ENCODE data around the gene RBM41. TPM values are rescaled to one million over a fixed set of nuclear protein-coding genes. Genes with fewer than 3 reads are reported as not detected.
A peak's percentile ranks its signal among the peaks of the same experiment; 100 is the strongest.

RBM41 gene
- total and polyA plus RNA-seq, 9 of the 15 experiments (the other 6 are each of a cell fraction or from before 2014, with no cell fraction given) = 11.6 to 51.8 (median 27.9) TPM

GRCh38 chrX:107167163-107167921, 48.7 kb upstream of the RBM41 start:
- no peak for ATAC-seq

More at GRCh38 chrX:107167163-107167921, 48.7 kb upstream of the RBM41 start:
- H3K9me3 ChIP-seq (replicated peaks; ENCODE audit: control insufficient read depth, insufficient read depth, low read depth, low read length) = no peaks in the 10 kb centered on the region
- no peaks in the 10 kb centered on the region for H4K20me1 ChIP-seq (replicated peaks; ENCODE audit: control insufficient read depth, insufficient read depth, low read length)
- peaks cover 19% of the 10 kb centered on the region; the same call in 2 of the 3 replicates for H3K79me2 ChIP-seq (ENCODE audit: control insufficient read depth, insufficient read depth, low read length)
- intact Hi-C loops (cut with micrococcal nuclease) = no loop called here
- no TSS peak for BruUV-seq (replicated peaks)
- peaks cover 36% of the 10 kb centered on the region; the same call in 1 of the 3 replicates for H3K36me3 ChIP-seq (ENCODE audit: control insufficient read depth, insufficient read depth, low read length)
- in situ Hi-C loops (cut with MboI) = no loop called here
- no peak overlapping the region for H3K4me3 ChIP-seq
- DNase-seq (ENCODE audit: extremely low read depth in 1 of 4, low spot score in 3 of 4) (no peak), FAIRE-seq (no peak)
- ChIA-PET POLR2A (interaction anchor here (1.9 kb wide), 1 partner anchor 24 kb away, joined by 4 read pairs; no protein-coding TSS in a partner anchor), CTCF (ENCODE audit: low intra/inter-chr PET ratio) (no interaction called here)
- H3K27me3 ChIP-seq (ENCODE audit: control insufficient read depth in 2 of 2, insufficient read depth in 2 of 2, low read length in 2 of 2) = no peaks in the 10 kb centered on the region
- H3K9ac ChIP-seq (ENCODE audit: insufficient read depth in 1 of 2, low read depth in 2 of 2, low read length in 2 of 2) = no peak overlapping the region
- peaks cover 0 to 15% of the 10 kb centered on the region in 2 experiments; a peak in 3 of 5 replicates for H3K4me1 ChIP-seq (replicated peaks in 1 of 2; ENCODE audit: control insufficient read depth in 2 of 2, insufficient read depth in 2 of 2, low read length in 2 of 2)
- H3K27ac ChIP-seq (ENCODE audit: extremely low read depth, low read depth, low read length) = no peak overlapping the region; the same call in 2 of the 3 replicates
- no peak overlapping the region for H3K4me2 ChIP-seq (ENCODE audit: insufficient read depth, low read length)
- TF ChIP-seq ZBTB7A (IDR thresholded peaks at IDR 0.05; ENCODE audit: borderline replicate concordance, control insufficient read depth, low read depth, low read length) = no peak
- no peak for TF ChIP-seq THRA (IDR thresholded peaks at IDR 0.05)
- no peak for TF ChIP-seq ZNF75A (CRISPR knock-in tag; IDR thresholded peaks at IDR 0.05)
- TF ChIP-seq MAFG (tag; conservative IDR thresholded peaks at IDR 0.05) = peak; percentile 47
- TF ChIP-seq CEBPG (CRISPR knock-in tag; IDR thresholded peaks at IDR 0.05) = no peak
- peak; percentile 40 to 53; a peak in 3 of 4 replicates for TF ChIP-seq CEBPG (tag; conservative IDR thresholded peaks at IDR 0.05 in 1 of 2, IDR thresholded peaks at IDR 0.05 in 1 of 2)
- TF ChIP-seq CEBPB (tag; IDR thresholded peaks at IDR 0.05) = peak; percentile 87
- no peak for TF ChIP-seq MAZ (CRISPR knock-in tag; conservative IDR thresholded peaks at IDR 0.05 in 1 of 2, IDR thresholded peaks at IDR 0.05 in 1 of 2)
- no peak overlapping the region for H2AFZ ChIP-seq (ENCODE audit: low read depth, low read length)
- WGBS (ENCODE audit: insufficient coverage, low coverage, missing lambda C conversion rate) = 65% methylated on average over 3 of the region's 3 CpGs
- H3K9me1 ChIP-seq (ENCODE audit: control insufficient read depth, insufficient read depth, low read length) = no peaks in the 10 kb centered on the region

All from K562 (cell line).